ENCODE results near the gene EMSY.

GRCh38 chr11:76579056-76579751 lies 134.4 kb downstream of the EMSY start:
- TF ChIP-seq POLR2A (IDR thresholded peaks at IDR 0.05; ENCODE audit: low read length) (no peak), GATA1 (IDR thresholded peaks at IDR 0.05; ENCODE audit: low read depth, low read length) (no peak)

Measured in erythroblast (primary cell).